Astrocyte (in vitro differentiated cells and primary cell): ENCODE results near the gene OR1E2. TPM values are rescaled to one million over a fixed set of nuclear protein-coding genes. Genes with fewer than 3 reads are reported as not detected.

Source experiments
- DNase-seq: peaks from one replicate; pipeline ENCODE4 v3.0.0-alpha.2; 2010; ENCODE audit warnings: low read depth
- FAIRE-seq: peaks from 2 replicates; lab custom pipeline; 2011; peaks lifted over from hg19 to GRCh38; lab: Jason Lieb, UNC
- H2AFZ ChIP-seq: 2 replicates; pipeline ENCODE4 v1.6.0; 2012; ENCODE audit warnings: low read depth, low read length, inconsistent platforms
- H3K27ac ChIP-seq: 2 replicates; pipeline ENCODE4 v1.5.1; 2011; ENCODE audit warnings: low read depth, low read length, inconsistent platforms
- H3K27me3 ChIP-seq: 2 replicates; pipeline ENCODE4 v1.6.0; 2011; ENCODE audit warnings: low read length, inconsistent platforms; ENCODE audit not compliant: insufficient read depth
- H3K36me3 ChIP-seq: 2 replicates; pipeline ENCODE4 v1.5.1; 2011; ENCODE audit warnings: low read length, inconsistent platforms; ENCODE audit not compliant: insufficient read depth
- H3K4me1 ChIP-seq: 2 replicates; pipeline ENCODE4 v1.5.1; 2011; ENCODE audit warnings: low read length, inconsistent platforms; ENCODE audit not compliant: insufficient read depth
- H3K4me2 ChIP-seq: 2 replicates; pipeline ENCODE4 v1.6.0; 2012; ENCODE audit warnings: low read length, inconsistent platforms
- H3K4me3 ChIP-seq: 2 replicates; pipeline ENCODE4 v1.5.1; 2011; ENCODE audit warnings: low read depth, mild to moderate bottlenecking, low read length, inconsistent platforms; ENCODE audit not compliant: insufficient read depth
- H3K79me2 ChIP-seq: 2 replicates; pipeline ENCODE4 v1.6.0; 2012; ENCODE audit warnings: mild to moderate bottlenecking, low read length, inconsistent platforms; ENCODE audit not compliant: insufficient read depth
- H3K9ac ChIP-seq: 2 replicates; pipeline ENCODE4 v1.6.0; 2012; ENCODE audit warnings: mild to moderate bottlenecking, low read length, inconsistent platforms
- H3K9me3 ChIP-seq: 2 replicates; pipeline ENCODE4 v1.5.1; 2012; ENCODE audit warnings: low read depth, mild to moderate bottlenecking, low read length, inconsistent platforms; ENCODE audit not compliant: insufficient read depth
- H4K20me1 ChIP-seq: 2 replicates; pipeline ENCODE4 v1.6.0; 2012; ENCODE audit warnings: low read length, inconsistent platforms; ENCODE audit not compliant: insufficient read depth
- H3K27ac Mint-ChIP-seq: one replicate; pipeline ENCODE4 v1.8.0; 2021; ENCODE audit warnings: mild to moderate bottlenecking, mixed read lengths; ENCODE audit not compliant: unreplicated experiment
- H3K27me3 Mint-ChIP-seq: one replicate; pipeline ENCODE4 v1.8.0; 2021; ENCODE audit warnings: low read depth, mixed read lengths; ENCODE audit not compliant: unreplicated experiment
- H3K36me3 Mint-ChIP-seq: one replicate; pipeline ENCODE4 v1.8.0; 2021; ENCODE audit warnings: low read depth, mixed read lengths; ENCODE audit not compliant: unreplicated experiment
- H3K4me1 Mint-ChIP-seq: one replicate; pipeline ENCODE4 v1.8.0; 2021; ENCODE audit warnings: low read depth, mixed read lengths; ENCODE audit not compliant: unreplicated experiment
- H3K4me3 Mint-ChIP-seq: one replicate; pipeline ENCODE4 v1.8.0; 2021; ENCODE audit warnings: mild to moderate bottlenecking, moderate library complexity, mixed read lengths; ENCODE audit not compliant: unreplicated experiment
- H3K9me3 Mint-ChIP-seq: one replicate; pipeline ENCODE4 v1.8.0; 2021; ENCODE audit warnings: mild to moderate bottlenecking, mixed read lengths; ENCODE audit not compliant: unreplicated experiment
- EZH2 ChIP-seq: IDR thresholded peaks from 2 replicates; pipeline ENCODE4 v1.6.1; 2012; ENCODE audit warnings: mild to moderate bottlenecking, low read length, inconsistent platforms; ENCODE audit not compliant: insufficient read depth
- total RNA-seq: library from RNA; stranded (reverse); gene quantifications from 2 replicates; pipeline ENCODE4 v1.2.1, GENCODE V29; 2021
- TF ChIP-seq, protein P1 (sequence below): IDR thresholded peaks from 2 replicates; pipeline ENCODE4 v1.5.1; 2011; ENCODE audit warnings: low read depth, mild to moderate bottlenecking, inconsistent platforms, low read length, moderate library complexity; ENCODE audit not compliant: insufficient read depth

OR1E2 gene
- total RNA-seq, 1 donor from 2014 or later, result not detected

DNA sequence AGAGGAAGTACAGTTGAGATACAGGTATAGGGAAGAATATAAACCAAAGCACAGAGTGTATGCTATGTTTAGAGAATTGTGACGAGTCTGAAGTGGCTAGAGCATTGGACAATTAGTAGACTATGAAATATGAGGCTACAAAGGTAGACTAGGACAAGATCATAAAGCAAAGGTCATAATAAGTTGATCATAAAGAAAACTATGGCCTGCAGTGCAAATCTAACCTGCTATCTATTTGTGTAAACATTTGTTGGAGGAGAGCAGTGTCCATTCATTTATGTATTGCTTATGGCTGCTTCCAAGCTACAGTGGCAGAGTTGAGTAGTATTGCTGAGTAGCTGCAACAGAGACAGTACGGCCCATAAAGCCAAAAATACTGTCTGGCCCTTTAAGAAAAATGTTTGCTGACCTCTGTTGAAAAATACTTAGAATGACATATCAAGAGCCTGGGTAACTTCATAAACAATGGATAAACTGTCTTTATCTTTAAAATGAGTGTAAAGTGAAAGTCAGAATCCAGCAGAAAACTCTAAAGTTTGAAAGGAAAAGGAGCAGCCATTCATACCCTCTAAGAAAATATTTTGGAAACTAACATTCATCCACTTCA lies 14.5 kb upstream of the OR1E2 start:
- FAIRE-seq, result no peak
- no peak overlapping the region for H3K4me3 ChIP-seq
- no peak overlapping the region for H3K27ac Mint-ChIP-seq
- H3K36me3 ChIP-seq, result no peaks in the 10 kb centered on the region
- H3K9me3 Mint-ChIP-seq, result peaks cover 2% of the 10 kb centered on the region
- no peak overlapping the region for H3K4me2 ChIP-seq
- no peaks in the 10 kb centered on the region for H3K36me3 Mint-ChIP-seq
- no peak overlapping the region for H2AFZ ChIP-seq
- no peak overlapping the region for H3K4me3 Mint-ChIP-seq
- H3K9ac ChIP-seq, result no peak overlapping the region
- H3K4me1 Mint-ChIP-seq, result no peaks in the 10 kb centered on the region
- DNase-seq, result no peak
- no peaks in the 10 kb centered on the region for H4K20me1 ChIP-seq
- H3K27me3 Mint-ChIP-seq, result no peaks in the 10 kb centered on the region
- H3K79me2 ChIP-seq, result no peaks in the 10 kb centered on the region
- H3K27ac ChIP-seq, result no peak overlapping the region
- TF ChIP-seq, protein P1, sequence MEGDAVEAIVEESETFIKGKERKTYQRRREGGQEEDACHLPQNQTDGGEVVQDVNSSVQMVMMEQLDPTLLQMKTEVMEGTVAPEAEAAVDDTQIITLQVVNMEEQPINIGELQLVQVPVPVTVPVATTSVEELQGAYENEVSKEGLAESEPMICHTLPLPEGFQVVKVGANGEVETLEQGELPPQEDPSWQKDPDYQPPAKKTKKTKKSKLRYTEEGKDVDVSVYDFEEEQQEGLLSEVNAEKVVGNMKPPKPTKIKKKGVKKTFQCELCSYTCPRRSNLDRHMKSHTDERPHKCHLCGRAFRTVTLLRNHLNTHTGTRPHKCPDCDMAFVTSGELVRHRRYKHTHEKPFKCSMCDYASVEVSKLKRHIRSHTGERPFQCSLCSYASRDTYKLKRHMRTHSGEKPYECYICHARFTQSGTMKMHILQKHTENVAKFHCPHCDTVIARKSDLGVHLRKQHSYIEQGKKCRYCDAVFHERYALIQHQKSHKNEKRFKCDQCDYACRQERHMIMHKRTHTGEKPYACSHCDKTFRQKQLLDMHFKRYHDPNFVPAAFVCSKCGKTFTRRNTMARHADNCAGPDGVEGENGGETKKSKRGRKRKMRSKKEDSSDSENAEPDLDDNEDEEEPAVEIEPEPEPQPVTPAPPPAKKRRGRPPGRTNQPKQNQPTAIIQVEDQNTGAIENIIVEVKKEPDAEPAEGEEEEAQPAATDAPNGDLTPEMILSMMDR, result no peak
- no peaks in the 10 kb centered on the region for H3K27me3 ChIP-seq
- no peaks in the 10 kb centered on the region for H3K4me1 ChIP-seq
- H3K9me3 ChIP-seq, result no peaks in the 10 kb centered on the region

DNA sequence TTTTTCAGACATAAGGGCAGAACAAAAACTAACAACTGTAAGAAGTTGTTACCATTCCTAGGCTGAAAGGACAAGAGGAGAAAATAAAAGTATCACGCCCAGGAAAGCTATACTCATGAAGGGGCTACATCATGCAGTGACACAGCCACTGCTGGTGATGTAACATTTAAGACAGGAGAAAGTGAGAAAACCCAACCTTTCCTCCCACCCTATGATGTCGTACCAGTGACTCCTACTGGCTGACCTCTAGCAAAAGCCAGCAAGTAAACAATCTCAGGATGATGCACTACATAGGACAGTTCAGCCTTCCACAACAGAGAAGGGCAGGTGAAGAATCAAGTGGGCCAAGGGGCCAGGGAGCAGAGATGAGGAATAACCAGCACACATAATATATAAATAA lies 14.0 kb upstream of the OR1E2 start:
- no peak overlapping the region for H2AFZ ChIP-seq
- DNase-seq (no peak), FAIRE-seq (no peak)
- H3K9me3 ChIP-seq, result no peaks in the 10 kb centered on the region
- H3K4me2 ChIP-seq, result no peak overlapping the region
- no peak overlapping the region for H3K9ac ChIP-seq
- TF ChIP-seq, protein P1, result no peak
- H3K36me3 ChIP-seq, result no peaks in the 10 kb centered on the region
- H3K27ac Mint-ChIP-seq, result no peak overlapping the region
- H3K27me3 ChIP-seq, result no peaks in the 10 kb centered on the region
- no peaks in the 10 kb centered on the region for H3K36me3 Mint-ChIP-seq
- H3K4me1 Mint-ChIP-seq, result no peaks in the 10 kb centered on the region
- H4K20me1 ChIP-seq, result no peaks in the 10 kb centered on the region
- no peaks in the 10 kb centered on the region for H3K79me2 ChIP-seq
- H3K4me3 ChIP-seq, result no peak overlapping the region
- no peak overlapping the region for H3K4me3 Mint-ChIP-seq
- H3K27ac ChIP-seq, result no peak overlapping the region
- peaks cover 2% of the 10 kb centered on the region for H3K9me3 Mint-ChIP-seq
- H3K27me3 Mint-ChIP-seq, result peaks cover 2% of the 10 kb centered on the region
- no peaks in the 10 kb centered on the region for H3K4me1 ChIP-seq

DNA sequence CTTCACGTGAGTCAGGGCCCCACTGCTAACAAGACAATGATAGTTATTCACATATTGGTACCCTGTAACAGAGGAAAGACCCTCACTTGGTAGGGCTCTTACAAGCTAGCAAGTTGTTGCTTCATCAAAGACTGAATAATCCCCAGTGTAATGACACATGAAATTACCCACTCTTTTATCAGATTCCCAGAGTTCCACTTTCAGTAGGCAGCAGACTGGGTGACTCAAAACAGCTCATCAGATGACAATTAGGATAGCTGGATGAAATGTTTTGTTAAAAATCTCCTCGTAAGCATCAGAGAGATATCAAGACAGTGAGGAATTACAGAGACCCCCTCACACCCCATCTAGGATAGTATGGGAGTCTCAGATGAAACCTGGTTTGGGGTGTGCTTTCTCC lies 6.8 kb upstream of the OR1E2 start:
- no peaks in the 10 kb centered on the region for H3K36me3 Mint-ChIP-seq
- H3K9me3 Mint-ChIP-seq, result peaks cover 2% of the 10 kb centered on the region
- H3K27ac Mint-ChIP-seq, result no peak overlapping the region
- no peak overlapping the region for H3K4me3 ChIP-seq
- H3K27ac ChIP-seq, result no peak overlapping the region
- no peaks in the 10 kb centered on the region for H3K4me1 Mint-ChIP-seq
- DNase-seq (no peak), FAIRE-seq (no peak)
- no peak for TF ChIP-seq EZH2
- TF ChIP-seq, protein P1, result no peak
- H3K27me3 ChIP-seq, result no peaks in the 10 kb centered on the region
- H3K79me2 ChIP-seq, result no peaks in the 10 kb centered on the region
- H3K36me3 ChIP-seq, result no peaks in the 10 kb centered on the region
- H2AFZ ChIP-seq, result no peak overlapping the region
- H3K27me3 Mint-ChIP-seq, result peaks cover 8% of the 10 kb centered on the region
- no peaks in the 10 kb centered on the region for H4K20me1 ChIP-seq
- no peaks in the 10 kb centered on the region for H3K4me1 ChIP-seq
- no peak overlapping the region for H3K4me3 Mint-ChIP-seq
- no peak overlapping the region for H3K9ac ChIP-seq
- no peak overlapping the region for H3K4me2 ChIP-seq
- H3K9me3 ChIP-seq, result no peaks in the 10 kb centered on the region
